AG08396 (cell line): ENCODE data around the gene RFC4.
"Not testable (repeated sequence)": the region's sequence is repeated elsewhere in the genome, so short reads cannot be mapped to it uniquely, and the experiment has no call there.

ENCODE experiments used
- DNase-seq: peaks from one replicate; pipeline ENCODE4 v3.0.0; 2012; ENCODE audit warnings: low spot score, mixed read lengths

Gene RFC4, protein sequence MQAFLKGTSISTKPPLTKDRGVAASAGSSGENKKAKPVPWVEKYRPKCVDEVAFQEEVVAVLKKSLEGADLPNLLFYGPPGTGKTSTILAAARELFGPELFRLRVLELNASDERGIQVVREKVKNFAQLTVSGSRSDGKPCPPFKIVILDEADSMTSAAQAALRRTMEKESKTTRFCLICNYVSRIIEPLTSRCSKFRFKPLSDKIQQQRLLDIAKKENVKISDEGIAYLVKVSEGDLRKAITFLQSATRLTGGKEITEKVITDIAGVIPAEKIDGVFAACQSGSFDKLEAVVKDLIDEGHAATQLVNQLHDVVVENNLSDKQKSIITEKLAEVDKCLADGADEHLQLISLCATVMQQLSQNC

DNA sequence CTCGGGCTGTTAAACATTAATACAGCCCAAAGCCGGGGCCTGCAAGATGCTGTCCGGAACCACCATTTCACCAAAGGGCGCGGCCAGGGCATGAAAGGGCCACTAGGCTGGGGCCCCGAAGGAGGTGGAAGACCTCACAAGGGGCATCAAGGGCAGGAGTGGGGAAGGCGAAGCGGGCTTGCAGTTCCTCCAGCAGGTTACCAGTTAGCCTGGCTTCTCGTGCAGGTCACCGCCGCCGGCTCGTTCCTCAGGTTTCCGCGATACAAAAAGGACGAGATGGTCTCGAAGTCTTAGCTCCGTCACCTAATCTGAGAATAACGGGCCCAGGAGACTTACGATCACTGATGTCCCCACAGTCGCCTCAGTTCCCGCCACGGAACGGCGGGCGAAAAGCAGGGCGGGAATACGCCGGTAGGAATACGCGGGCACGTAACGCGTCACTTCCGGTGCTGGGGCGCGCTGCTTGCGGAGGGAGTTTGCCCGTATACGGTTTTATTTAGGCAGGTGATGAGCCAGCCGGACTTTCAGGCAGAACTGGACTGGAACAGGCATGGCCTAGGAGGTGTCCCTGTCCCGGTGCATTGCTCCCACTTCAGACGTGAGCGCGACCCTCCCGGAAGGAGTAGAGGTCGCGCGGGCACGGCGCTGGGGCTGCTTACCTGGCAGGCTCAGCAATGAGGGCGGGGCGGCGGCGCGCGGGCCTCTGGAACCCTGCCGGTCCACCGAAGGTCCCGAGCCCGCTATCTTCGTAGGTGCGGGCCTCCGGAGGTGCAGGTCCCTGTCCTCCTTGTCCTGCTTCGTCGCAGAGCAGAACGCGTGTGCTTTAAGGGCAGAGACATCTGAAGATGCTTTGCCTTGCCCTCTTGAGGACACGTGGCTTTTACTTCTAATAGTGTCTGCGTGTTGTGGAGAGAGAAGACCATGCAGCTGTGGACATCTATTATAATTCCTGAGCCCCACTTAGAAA, at the start of gene RFC4:
Gene RFC4, minus strand, starts transcription at position 394 of the 967 bp plus-strand sequence. CDS start 1,769 bp downstream, outside the sequence.
- peak; percentile 85 for DNase-seq

DNA sequence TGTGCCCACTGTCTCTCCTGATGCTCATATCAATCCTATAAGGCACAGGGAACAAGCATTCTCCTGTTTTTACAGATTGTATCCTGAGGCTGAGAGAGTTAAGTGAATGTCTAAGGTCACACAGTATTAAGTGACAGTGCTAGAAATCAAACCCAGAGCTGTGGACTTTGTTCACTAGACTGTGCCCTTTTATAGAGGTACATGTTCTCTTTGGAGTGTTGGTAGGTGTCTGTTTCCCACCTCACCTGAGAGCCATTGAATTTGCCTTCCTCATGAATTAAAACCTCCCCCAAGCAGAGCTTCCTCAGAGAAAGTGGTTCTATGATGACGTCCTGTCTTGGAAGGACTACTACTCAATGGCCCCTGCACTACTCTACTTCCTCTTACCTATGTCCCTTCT, 48.7 kb upstream of the RFC4 start:
- DNase-seq: no peak

DNA sequence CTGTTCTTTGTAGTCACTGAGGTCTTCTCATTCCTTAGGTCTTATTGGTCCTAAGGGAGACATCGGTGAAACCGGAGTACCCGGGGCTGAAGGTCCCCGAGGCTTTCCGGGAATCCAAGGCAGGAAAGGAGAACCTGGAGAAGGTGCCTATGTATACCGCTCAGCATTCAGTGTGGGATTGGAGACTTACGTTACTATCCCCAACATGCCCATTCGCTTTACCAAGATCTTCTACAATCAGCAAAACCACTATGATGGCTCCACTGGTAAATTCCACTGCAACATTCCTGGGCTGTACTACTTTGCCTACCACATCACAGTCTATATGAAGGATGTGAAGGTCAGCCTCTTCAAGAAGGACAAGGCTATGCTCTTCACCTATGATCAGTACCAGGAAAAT, 47.9 kb upstream of the RFC4 start:
- no peak for DNase-seq

DNA sequence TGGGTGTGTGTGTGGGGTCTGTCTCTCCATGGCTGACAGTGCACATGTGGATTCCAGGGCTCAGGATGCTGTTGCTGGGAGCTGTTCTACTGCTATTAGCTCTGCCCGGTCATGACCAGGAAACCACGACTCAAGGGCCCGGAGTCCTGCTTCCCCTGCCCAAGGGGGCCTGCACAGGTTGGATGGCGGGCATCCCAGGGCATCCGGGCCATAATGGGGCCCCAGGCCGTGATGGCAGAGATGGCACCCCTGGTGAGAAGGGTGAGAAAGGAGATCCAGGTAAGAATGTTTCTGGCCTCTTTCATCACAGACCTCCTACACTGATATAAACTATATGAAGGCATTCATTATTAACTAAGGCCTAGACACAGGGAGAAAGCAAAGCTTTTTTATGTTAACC, 46.7 kb upstream of the RFC4 start:
- DNase-seq: no peak

DNA sequence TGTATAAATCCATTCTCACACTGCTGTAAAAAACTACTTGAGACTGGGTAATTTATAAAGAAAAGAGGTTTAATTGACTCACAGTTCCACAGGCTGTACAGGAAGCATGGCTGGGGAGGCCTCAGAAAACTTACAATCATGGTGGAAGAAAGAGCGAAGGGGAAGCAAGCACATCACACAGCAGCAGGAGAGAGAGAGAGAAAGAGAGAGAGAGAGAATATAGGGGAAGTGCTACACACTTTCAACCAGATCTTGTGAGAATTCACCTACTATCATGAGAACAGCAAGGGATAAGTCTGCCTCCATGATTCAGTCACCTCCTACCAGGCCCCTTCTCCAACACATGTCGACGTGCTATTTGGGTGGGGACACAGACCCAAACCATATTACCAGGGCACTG, 45.6 kb upstream of the RFC4 start:
- not testable (repeated sequence) for DNase-seq

DNA sequence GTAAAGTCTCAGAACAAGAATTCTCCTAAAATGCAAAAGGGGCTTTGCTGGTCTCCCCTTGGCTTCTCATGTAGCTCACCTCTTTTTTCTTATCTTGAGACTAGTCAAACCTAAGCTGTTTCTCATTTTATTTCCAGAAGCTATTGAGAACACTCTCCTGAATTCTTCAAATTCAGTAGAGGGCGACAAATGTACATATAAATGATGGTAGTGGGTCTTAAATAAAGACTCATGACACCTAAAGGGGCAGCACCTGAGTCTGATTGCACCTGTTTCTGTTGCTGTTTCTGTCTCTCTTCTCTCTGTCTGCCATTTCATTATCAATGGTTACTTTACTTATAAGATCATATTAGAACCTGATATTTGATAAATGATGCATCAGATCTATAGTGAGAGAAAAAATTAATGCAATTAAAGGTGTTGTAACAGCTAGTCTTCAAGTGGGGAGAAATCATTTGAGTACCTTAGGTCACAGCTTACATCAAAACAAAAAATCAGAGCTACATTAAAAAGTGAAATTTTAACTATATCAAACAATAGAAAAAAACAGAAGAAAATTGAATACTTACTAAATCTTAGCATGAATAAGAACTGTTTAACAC, 43.2 kb upstream of the RFC4 start:
- DNase-seq: no peak

DNA sequence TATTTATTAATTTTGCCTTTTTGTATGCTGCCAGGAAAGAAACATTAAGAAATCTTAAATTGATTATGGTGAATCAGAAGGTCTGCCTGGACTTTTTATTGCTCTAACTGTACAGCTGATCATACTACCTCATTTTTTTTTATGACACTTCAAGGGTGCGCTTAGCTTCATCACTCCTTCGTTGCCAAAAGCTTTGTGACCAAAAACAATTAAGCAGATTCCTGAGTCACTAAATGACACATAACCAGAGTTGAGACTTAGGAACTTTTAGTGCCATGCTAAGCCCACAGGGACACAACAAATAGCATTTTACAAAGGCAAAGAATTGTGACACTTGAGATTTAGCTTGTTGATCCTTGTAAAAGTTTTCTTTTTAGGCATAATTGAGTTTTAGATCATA, 41.2 kb upstream of the RFC4 start:
- no peak for DNase-seq

DNA sequence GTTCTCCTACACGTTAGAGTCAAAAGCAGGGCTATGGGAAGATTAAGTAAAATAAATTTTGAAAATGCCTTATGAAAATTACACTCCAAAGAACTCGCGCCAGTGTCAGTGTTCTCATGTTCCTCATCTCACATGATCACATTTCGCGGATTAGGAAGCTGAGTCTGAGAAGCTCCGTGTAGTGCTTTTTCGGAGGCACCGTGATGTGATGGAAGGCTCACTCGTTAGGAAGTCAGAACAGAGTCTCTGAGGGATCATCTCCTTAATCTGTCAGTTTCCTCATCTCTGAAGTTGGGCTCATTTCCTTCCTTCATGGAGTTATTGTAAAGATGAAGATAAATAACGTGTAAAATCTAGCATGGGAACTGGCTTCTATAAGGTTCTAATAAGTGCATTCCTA, 39.5 kb upstream of the RFC4 start:
- DNase-seq: no peak

DNA sequence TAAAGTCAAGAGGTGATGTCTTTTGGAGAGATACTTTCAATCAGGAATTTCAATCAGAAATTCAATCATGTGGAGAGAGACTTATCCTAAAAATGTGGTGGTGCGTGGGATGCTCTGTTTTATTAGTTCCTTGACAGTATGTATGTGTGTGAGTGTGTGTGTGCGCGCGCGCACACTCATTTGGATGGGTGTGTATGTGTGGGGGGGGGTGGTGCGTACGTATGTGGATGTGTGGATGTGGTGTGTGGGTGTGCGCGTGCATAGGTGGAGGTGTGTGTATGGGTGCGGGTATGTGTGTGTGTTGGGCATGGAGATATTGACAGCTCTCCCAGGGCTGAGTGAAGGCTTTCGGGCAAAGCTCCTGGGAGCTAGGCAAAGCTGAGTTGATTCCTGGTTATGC, 38.6 kb upstream of the RFC4 start:
- no peak for DNase-seq

DNA sequence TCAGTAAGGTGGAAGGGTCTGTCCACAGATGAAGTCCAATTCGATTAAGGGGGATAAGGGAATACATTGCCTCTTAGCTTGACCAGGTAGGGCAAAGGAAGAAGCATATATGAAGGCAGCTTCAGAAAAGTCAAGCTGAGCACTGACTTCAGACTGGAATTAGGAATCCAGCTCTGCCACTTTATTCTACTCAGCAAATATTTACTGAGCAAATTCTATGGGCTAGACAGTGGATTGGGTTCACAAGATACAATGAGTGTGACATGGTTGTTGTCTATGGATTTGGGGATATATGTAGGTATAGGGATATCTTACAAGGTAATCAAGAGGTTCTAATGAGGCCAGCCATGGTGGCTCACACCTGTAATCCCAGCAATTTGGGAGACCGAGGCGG, 36.8 kb upstream of the RFC4 start:
- no peak for DNase-seq

DNA sequence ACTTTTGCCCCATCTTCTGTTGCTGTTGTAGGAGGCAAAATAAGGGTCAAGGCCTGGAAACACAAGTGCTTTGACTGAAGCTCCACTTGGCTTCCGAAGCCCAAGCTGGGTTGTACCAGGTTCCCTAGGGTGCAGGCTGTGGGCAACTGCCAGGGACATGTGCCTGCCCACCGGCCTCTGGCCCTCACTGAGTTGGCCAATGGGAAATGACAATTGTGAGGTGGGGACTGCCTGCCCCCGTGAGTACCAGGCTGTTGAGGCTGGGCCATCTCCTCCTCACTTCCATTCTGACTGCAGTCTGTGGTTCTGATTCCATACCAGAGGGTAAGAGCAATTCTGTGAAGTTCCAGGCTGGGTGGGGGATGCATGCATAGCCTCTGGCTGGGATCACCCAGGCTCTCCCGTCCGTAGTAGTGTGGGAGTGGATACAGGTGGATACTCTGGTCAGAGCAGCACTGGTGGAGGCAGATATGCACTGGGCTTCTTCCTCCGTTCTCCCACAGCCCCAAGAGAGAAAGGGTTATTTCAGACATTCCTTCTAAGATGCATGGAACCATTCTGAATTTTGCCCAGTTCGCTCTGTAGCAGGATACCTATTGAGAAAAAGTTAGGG, 36.2 kb upstream of the RFC4 start, which contains the start of gene ADIPOQ:
Gene ADIPOQ, plus strand, starts transcription at position 285 of the 613 bp plus-strand sequence. CDS start 10,349 bp downstream, outside the sequence.
- DNase-seq: no peak

DNA sequence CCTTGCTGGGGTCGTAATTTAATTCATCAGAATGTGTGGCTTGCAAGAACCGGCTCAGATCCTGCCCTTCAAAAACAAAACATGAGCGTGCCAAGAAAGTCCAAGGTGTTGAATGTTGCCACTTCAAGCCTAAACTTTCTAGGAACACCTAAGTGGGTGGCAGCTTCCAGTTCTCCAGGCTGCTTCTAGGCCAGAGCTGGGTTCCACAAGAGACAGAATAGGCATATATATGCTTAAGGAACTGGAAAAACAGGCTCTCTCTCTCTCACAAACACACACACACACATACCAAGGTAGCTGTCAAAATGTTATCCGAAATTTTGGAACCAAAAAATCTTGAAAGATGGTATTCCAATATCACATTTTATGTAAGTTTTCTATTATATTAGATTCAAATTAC, 35.3 kb upstream of the RFC4 start:
- no peak for DNase-seq

DNA sequence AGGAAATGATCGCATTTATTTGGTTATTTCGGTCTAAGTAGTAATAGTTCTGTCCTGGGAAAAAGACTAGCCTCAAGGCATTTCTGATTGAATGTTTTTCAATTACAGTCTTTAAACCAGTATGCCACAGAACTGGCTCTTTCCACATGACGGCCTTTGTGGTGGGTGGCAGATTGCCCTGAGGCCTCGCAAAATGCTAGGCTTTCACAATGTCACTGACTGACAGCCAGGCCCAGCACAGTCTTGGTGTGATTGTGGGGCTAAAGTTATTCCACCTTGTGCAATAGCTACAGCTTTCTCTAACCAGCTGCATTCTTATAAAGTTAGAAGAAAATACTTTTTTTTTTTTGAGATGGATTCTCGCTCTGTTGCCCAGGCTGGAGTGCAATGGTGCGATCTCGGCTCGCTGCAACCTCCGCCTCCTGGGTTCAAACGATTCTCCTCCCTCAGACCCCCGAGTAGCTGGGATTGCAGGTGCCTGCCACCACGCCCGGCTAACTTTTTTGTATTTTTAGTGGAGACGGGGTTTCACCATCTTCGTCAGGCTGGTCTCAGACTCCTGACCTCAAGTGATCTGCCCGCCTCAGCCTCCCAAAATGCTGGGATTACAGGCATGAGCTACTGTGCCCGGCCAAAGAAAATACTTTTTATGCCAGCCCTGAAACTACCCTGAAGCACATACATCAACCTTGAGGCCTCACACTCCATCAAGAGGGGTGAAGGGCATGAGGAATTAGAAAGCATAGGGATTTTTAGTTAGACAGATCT, 33.8 kb upstream of the RFC4 start:
- DNase-seq: no peak

DNA sequence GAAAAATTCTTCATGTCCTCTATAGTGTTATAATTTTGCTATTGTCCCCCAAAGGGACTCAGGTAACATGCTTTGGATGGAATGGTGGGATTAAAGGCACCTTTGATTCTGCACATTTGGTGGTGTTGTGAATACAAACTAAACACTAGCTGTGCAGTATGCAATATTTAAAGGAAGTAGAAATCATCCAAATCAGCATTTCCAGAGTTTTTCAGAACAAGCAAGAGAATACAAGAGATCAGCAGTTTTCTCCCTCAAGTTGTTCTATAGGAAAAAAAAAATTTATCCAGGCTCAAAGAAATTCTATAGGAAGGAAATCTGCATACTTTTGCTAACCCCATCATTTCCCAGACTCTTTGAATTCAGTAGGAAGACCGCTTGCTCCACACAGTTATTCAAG, 26.0 kb upstream of the RFC4 start:
- no peak for DNase-seq

DNA sequence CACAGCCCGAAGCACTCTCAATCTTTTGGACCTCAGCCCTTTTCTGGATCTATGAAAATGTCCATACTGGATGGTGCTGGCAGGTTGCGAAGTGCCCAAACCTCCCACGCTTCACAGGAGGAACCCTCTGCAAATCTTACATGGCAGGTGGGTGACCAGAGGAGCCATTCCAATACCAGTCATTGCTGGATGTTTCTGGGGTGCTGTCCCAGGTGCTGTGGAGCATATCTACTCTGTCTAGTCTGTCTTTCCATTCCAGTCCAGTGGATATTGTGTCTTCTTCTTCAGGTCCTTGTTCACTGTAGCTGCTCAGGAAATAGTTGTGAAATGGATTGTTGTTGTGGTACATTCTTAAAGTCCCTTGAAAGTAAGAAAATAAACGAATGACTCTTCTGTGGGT, 25.5 kb upstream of the RFC4 start:
- no peak for DNase-seq

DNA sequence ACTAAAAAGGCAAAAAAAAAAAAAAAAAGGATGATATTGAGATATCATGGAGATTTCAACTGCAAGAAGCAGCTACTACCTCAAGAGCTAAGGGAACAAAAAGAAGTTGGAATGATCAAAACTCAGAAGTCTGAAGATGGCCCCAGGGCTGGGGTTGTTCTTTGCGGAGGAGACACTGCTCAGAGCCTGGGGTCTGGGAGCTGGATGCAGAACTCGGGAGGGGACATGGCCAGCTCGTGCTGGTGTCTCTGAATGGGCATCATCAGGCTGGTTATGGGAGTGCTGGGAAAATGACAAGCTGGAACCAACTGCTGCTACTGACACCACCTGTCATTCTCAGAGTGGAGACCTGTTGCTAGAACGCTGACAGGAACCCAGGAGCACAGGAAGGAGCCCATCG, 22.1 kb upstream of the RFC4 start:
- DNase-seq: no peak

DNA sequence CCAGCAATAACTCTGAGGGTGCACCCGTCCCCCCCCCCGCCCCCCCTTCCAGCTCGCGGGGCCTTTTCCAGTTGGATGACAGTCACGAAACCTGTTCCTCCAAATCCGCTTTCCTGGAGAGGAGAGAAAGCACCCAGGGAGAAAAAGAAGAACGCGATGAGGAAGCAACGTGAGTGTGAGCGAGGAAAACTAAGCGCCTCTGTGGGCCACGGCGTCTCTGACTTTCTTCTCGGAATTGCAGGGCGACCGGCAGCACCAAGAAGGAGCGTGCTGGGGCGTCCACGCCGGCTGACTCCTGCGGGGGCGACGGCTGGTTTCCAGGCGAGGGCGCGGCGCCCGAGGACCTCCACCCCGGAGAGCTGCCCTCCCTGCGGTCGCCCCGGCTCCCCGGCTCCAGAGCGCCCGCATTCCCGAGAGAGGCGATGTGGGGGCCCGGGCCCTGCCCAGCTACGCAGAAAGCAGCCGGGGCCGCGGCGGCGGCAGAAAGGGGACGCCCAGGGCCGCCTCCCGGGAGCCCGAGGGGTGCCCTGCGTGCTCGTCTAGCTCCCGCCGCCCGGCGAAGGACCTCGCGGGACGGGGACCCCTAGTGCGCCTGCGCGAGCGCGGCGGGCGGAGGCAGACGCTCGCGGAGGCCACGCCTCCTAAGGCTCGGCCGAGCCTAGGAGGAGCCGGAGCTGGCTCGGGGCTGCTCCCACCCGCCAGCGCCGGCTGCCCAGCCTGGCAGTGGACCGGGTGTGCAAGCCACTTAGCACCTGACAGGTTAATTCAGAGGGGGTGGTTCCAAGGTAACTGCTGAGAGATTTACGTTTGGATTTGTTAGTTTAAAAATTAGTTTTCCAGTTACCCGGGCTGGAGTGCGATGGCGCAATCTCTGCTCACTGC, 20.9 kb upstream of the RFC4 start:
- DNase-seq: peak; percentile 99

DNA sequence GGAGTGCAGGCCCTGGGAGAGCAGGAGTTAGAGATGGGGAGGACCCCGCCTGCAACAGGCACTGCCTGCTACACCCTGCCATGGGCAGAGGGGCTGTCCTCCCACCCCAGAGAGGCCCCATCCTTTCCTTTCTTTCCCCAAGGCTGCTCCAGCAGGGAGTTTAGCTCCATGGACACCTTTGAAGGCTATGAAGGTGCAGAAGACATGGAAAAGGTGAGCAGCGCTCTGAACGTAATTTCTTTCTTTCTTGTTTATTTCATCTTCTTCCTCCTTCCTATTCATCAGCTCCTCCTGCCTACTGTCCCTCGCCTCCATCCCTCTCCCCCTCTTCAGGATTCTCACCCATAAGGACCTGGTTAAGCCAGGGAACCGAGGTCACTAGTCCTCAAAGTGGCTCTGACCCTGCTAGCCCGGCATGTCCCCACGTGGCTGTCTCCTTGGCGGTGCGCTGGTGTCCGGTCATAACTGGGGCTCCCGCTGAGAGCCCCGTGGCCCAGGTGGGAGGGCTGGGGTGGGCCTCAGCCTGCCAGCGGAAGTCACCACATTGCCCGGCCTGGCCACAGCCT, 20.2 kb upstream of the RFC4 start:
- DNase-seq: no peak

DNA sequence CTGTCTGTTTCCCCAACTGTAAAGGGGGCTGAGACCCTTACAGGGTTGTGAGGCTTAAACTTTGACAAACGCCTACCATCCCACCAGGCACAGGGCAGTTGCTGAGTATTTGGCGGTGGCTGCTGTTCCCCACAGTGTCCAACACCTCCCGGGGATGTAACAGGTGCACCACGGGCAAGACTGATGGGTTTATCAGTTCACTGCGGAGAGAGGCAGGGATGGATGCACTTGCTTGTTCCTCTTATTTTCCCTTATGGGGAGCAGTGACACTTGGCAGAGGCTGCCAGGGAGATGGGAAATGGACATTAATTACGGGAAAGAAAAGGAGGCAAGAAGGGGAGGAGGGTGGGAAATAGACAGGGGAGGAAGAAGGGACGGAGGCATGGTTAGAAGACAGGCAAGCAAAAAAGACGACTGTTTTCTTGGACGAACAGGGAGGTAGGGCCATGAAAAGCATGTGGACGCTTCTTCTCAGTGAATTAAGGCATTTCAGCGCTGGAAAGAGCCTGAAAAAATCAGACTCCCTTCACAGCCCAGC, 19.7 kb upstream of the RFC4 start:
- no peak for DNase-seq
